ENCODE data around the gene MFNG. TPM values are rescaled to one million over a fixed set of nuclear protein-coding genes. Genes with fewer than 3 reads are reported as not detected.

Gene MFNG
- total RNA-seq, 2 experiments from 2014 or later, result 85.1 to 89.9 TPM

GRCh38 chr22:37461961-37462360, 24.2 kb downstream of the MFNG start:
- ATAC-seq (ENCODE audit: poor library complexity) (no peak), DNase-seq (no peak)
- H3K4me1 ChIP-seq (ENCODE audit: insufficient read depth, low read length), result peaks cover 5% of the 10 kb centered on the region
- H3K27me3 ChIP-seq (ENCODE audit: control insufficient read depth in 1 of 2, insufficient read depth in 2 of 2, low read length in 2 of 2), result no peaks in the 10 kb centered on the region
- Mint-ChIP-seq H3K9me3 (no peaks in the 10 kb centered on the region), H3K4me3 (no peak overlapping the region), H3K27ac (no peak overlapping the region), H3K36me3 (ENCODE audit: low read depth) (peaks cover 49% of the 10 kb centered on the region), H3K4me1 (ENCODE audit: low read depth) (peaks cover 6% of the 10 kb centered on the region), H3K27me3 (no peaks in the 10 kb centered on the region)
- no peak overlapping the region for H3K4me3 ChIP-seq (ENCODE audit: low read length)
- peaks cover 7% of the 10 kb centered on the region for H3K36me3 ChIP-seq (ENCODE audit: insufficient read depth, low read length)
- CTCF ChIA-PET, result no interaction called here
- TF ChIP-seq CTCF (IDR thresholded peaks at IDR 0.05), result no peak
- H3K27ac ChIP-seq (ENCODE audit: low read depth in 1 of 2, low read length in 2 of 2), result no peak overlapping the region
- H3K9me3 ChIP-seq (ENCODE audit: control insufficient read depth in 1 of 2, insufficient read depth in 1 of 2, low read length in 2 of 2), result no peaks in the 10 kb centered on the region
- intact Hi-C loops (cut with DNase I, micrococcal nuclease), result no loop called here
- POLR2A ChIA-PET, result no interaction called here

DNA sequence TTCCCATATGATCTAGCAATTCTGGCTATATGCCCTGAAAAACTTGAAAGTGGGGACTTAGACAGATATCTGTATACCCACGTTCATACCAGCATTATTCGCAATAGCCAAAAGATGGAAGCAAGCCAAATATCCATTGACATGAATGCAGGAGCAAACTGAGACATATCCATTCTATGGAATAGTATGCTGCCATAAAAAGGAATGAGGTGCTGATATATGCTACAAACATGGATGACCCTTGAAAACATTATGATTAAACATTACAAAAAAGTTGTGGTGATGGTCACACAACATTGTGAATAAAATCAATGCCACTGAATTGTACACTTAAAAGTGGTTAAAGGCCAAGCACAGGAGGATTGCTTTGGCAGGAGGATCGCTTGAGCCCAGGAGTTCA, 25.5 kb downstream of the MFNG start:
- Mint-ChIP-seq H3K4me1 (ENCODE audit: low read depth) (peaks cover 6% of the 10 kb centered on the region), H3K4me3 (no peak overlapping the region), H3K9me3 (no peaks in the 10 kb centered on the region), H3K36me3 (ENCODE audit: low read depth) (peaks cover 39% of the 10 kb centered on the region), H3K27me3 (no peaks in the 10 kb centered on the region), H3K27ac (no peak overlapping the region)
- TF ChIP-seq CTCF (IDR thresholded peaks at IDR 0.05), result no peak
- CTCF ChIA-PET, result no interaction called here
- Histone ChIP-seq H3K4me1 (ENCODE audit: insufficient read depth, low read length) (peaks cover 5% of the 10 kb centered on the region), H3K36me3 (ENCODE audit: insufficient read depth, low read length) (no peaks in the 10 kb centered on the region), H3K27me3 (ENCODE audit: control insufficient read depth in 1 of 2, insufficient read depth in 2 of 2, low read length in 2 of 2) (no peaks in the 10 kb centered on the region), H3K4me3 (ENCODE audit: low read length) (no peak overlapping the region), H3K27ac (ENCODE audit: low read depth in 1 of 2, low read length in 2 of 2) (no peak overlapping the region), H3K9me3 (ENCODE audit: control insufficient read depth in 1 of 2, insufficient read depth in 1 of 2, low read length in 2 of 2) (no peaks in the 10 kb centered on the region)
- DNase-seq (no peak), ATAC-seq (ENCODE audit: poor library complexity) (no peak)
- intact Hi-C loops (cut with DNase I, micrococcal nuclease), result no loop called here
- POLR2A ChIA-PET, result no interaction called here

DNA sequence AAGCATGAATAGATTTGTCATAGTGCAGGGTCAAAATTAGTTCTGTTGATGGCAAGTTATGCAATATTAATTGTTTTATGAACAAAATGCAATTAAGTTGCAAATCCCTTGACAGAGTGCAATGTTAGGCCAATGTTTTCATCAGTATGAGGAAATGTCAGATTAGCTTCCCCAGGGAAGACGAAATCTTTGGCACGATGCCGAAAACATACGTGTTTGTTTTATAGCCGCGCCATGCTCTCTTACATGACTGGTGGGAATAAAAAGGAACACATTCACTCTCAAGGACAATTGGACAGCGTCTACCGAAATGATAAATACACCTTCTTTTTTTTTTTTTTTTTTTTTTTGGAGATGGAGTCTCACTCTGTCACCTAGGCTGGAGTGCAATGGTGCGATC, 27.0 kb downstream of the MFNG start:
- Histone ChIP-seq H3K9me3 (ENCODE audit: control insufficient read depth in 1 of 2, insufficient read depth in 1 of 2, low read length in 2 of 2) (no peaks in the 10 kb centered on the region), H3K4me3 (ENCODE audit: low read length) (no peak overlapping the region), H3K27me3 (ENCODE audit: control insufficient read depth in 1 of 2, insufficient read depth in 2 of 2, low read length in 2 of 2) (no peaks in the 10 kb centered on the region), H3K36me3 (ENCODE audit: insufficient read depth, low read length) (peaks cover 3% of the 10 kb centered on the region), H3K4me1 (ENCODE audit: insufficient read depth, low read length) (peaks cover 5% of the 10 kb centered on the region), H3K27ac (ENCODE audit: low read depth in 1 of 2, low read length in 2 of 2) (no peak overlapping the region)
- DNase-seq, result no peak
- TF ChIP-seq CTCF (IDR thresholded peaks at IDR 0.05), result no peak
- ChIA-PET POLR2A (interaction anchor here (1.0 to 1.2 kb wide), 2 partner anchors 145 to 203 kb away, joined by 3 read pairs; no protein-coding TSS in a partner anchor), CTCF (interaction anchor here (1.3 to 1.6 kb wide), 2 partner anchors 13 to 143 kb away, joined by 3 to 4 read pairs; no protein-coding TSS in a partner anchor)
- H3K27me3 Mint-ChIP-seq, result no peaks in the 10 kb centered on the region
- H3K4me3 Mint-ChIP-seq, result no peak overlapping the region
- H3K27ac Mint-ChIP-seq, result no peak overlapping the region
- ATAC-seq (ENCODE audit: poor library complexity), result no peak
- H3K36me3 Mint-ChIP-seq (ENCODE audit: low read depth), result peaks cover 34% of the 10 kb centered on the region
- intact Hi-C loops (cut with DNase I, micrococcal nuclease), result loop anchor here (5.0 kb wide), 3 partner anchors 38 to 382 kb away; no protein-coding TSS in a partner anchor
- peaks cover 6% of the 10 kb centered on the region for H3K4me1 Mint-ChIP-seq (ENCODE audit: low read depth)
- no peaks in the 10 kb centered on the region for H3K9me3 Mint-ChIP-seq
